Bronchial smooth muscle cell (primary cell): ENCODE data around the gene OR5A2. TPM values are rescaled to one million over a fixed set of nuclear protein-coding genes. Genes with fewer than 3 reads are reported as not detected.

Source experiments
- total RNA-seq: library from RNA; depleted of rRNA; stranded (reverse); fragments of >200 nt; gene quantifications from 2 replicates; pipeline ENCODE4 v1.2.1, GENCODE V29; 2014

OR5A2 gene, protein sequence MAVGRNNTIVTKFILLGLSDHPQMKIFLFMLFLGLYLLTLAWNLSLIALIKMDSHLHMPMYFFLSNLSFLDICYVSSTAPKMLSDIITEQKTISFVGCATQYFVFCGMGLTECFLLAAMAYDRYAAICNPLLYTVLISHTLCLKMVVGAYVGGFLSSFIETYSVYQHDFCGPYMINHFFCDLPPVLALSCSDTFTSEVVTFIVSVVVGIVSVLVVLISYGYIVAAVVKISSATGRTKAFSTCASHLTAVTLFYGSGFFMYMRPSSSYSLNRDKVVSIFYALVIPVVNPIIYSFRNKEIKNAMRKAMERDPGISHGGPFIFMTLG
- under 0.01 TPM in 1 of 2 replicates, not detected in the other for total RNA-seq

DNA sequence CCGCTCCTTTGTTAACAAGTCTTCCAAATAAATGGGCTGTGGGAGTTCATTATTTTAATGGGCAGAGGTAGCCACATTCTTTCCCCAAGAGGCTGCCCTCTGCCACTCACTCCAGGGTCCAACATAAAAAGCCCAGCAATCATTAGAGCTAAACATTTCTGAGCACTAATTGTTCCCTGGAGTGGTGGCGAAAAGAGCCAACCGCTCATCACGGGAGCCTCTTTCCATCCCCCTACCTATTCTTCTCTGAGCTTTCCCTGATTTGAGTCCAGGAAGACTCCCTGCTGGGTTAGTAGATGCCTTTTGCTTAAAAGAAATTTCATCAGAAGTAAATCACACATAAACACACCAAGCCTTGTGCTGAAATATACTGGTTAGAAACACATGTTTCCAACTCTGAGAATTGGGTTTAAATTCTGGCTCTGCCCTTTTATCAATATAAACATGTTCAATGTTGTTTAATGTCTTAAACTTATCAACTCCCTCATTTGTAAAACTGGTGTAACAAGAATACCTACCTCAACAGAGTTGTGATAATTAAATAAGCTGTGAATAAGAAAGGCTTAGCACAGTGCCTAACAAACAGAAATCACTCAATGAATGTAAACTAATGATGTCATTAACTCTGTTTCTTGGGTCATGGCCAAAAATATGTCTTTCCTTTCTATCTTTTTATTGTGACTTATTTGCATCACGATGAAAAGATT, at the start of gene OR5A2:
Gene OR5A2, minus strand, starts transcription at position 53 of the 707 bp plus-strand sequence. CDS start 3,460 bp downstream, outside the sequence.

DNA sequence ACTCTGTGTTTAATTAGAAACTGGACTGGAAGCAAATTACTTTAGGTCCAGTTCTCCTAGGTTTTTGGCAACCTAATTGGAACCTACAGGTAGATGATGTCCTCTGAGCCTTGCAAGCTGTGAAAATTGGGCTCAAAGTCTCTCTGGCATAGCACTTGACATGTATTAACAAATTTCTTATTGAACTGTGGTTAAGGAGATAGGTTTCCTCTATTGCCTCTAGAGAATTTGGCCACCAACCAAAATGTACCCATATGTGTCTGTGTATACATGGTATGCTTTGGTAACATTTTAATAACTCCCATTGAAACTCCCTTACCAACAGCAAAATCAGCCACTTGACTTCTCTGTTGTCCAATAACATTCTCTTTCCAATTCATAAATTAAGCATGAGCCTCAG, 46.8 kb upstream of the OR5A2 start, which contains the start of gene OR4D10:
Gene OR4D10, plus strand, starts transcription at position 301 of the 400 bp plus-strand sequence. CDS start 4,115 bp downstream, outside the sequence.

DNA sequence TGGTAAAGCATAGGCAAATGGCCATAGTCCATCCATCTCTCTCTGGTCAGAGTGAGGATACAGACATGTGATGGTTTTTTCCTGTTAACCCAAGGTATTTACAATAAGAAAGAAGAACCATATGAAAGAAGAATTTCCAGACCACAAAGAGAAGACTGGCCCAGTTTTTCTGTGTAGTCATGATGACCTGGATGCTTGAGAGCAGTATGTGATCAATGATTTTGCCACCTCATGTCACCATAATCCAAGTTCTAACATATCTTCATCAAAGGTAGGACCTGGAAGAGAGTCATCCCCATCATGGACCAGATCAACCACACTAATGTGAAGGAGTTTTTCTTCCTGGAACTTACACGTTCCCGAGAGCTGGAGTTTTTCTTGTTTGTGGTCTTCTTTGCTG, 30.4 kb upstream of the OR5A2 start, which contains the start of gene OR4D6:
Gene OR4D6, plus strand, starts transcription at position 301 of the 400 bp plus-strand sequence. Its CDS starts 0 bp downstream, at position 301.

DNA sequence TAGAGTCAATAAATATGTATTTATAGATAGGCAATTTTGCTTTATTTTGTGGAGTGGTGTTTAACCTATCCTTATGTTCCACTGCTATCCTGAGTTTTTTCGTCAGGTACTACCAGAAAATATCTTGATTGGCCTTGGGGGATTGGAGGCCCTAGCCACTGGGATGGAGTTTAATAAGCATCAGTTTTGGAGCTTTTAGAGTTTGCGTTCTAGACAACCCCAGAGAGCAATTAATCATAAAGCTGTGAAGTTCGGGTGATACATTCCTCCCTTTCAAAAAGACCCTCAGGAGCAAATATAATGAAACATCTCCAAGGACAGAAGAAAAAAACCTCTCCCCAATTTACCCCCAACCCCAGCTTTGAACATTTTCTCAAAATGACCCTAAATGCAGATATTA, 10.0 kb upstream of the OR5A2 start, which contains the start of gene OR5A1:
Gene OR5A1, plus strand, starts transcription at position 301 of the 400 bp plus-strand sequence. CDS start 6,700 bp downstream, outside the sequence.

Other genes with a start within 250 kb of the OR5A2 start
- gene MPEG1, start 213.5 kb downstream of the OR5A2 start, total RNA-seq, result not detected in 2 replicates
- under 0.01 TPM in 1 of 2 replicates, not detected in the other for gene OR5AN1, start 67.5 kb downstream of the OR5A2 start, total RNA-seq
- gene OR5A1, start 10.1 kb upstream of the OR5A2 start, total RNA-seq, result not detected in 2 replicates
- not detected in 2 replicates for gene OR4D6, start 30.5 kb upstream of the OR5A2 start, total RNA-seq
- gene OR4D10, start 46.9 kb upstream of the OR5A2 start, total RNA-seq, result not detected in 2 replicates
- not detected in 2 replicates for gene OR4D11, start 77.2 kb upstream of the OR5A2 start, total RNA-seq
- gene OR4D9, start 85.1 kb upstream of the OR5A2 start, total RNA-seq, result not detected in 2 replicates
- 24.7 and 38.6 TPM in 2 replicates for gene OSBP, start 189.4 kb upstream of the OR5A2 start, total RNA-seq
- gene PATL1, start 242.6 kb upstream of the OR5A2 start, total RNA-seq, result 4.2 and 4.6 TPM in 2 replicates